ENCODE results near the gene FLVCR1.
"Not testable (repeated sequence)": the region's sequence is repeated elsewhere in the genome, so short reads cannot be mapped to it uniquely, and the experiment has no call there.

- TF ChIP-seq, protein P1, sequence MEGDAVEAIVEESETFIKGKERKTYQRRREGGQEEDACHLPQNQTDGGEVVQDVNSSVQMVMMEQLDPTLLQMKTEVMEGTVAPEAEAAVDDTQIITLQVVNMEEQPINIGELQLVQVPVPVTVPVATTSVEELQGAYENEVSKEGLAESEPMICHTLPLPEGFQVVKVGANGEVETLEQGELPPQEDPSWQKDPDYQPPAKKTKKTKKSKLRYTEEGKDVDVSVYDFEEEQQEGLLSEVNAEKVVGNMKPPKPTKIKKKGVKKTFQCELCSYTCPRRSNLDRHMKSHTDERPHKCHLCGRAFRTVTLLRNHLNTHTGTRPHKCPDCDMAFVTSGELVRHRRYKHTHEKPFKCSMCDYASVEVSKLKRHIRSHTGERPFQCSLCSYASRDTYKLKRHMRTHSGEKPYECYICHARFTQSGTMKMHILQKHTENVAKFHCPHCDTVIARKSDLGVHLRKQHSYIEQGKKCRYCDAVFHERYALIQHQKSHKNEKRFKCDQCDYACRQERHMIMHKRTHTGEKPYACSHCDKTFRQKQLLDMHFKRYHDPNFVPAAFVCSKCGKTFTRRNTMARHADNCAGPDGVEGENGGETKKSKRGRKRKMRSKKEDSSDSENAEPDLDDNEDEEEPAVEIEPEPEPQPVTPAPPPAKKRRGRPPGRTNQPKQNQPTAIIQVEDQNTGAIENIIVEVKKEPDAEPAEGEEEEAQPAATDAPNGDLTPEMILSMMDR (IDR thresholded peaks at IDR 0.05): not testable (repeated sequence)
- not testable (repeated sequence) for TF ChIP-seq POLR2A (IDR thresholded peaks at IDR 0.05; ENCODE audit: low read depth); POLR2AphosphoS5 (IDR thresholded peaks at IDR 0.05); EP300 (IDR thresholded peaks at IDR 0.05)
These were observed 52.1 kb downstream of the FLVCR1 start for GRCh38 chr1:212910213-212910612.
